SK-N-SH (cell line): ENCODE data around the gene RAP1B. TPM values are rescaled to one million over a fixed set of nuclear protein-coding genes. Genes with fewer than 3 reads are reported as not detected.

Experiments
- CTCF ChIA-PET: fragments of 300-600, 350-600 bp; formaldehyde crosslinking; extraction: SDS; loops from one replicate; lab custom pipeline; 2021; lab: Yijun Ruan, JAX
- POLR2A ChIA-PET: fragments of 350-600 bp; sonication (Branson Sonifier 250); formaldehyde crosslinking; extraction: SDS; loops from one replicate; lab custom pipeline; 2020; ENCODE audit warnings: antibody characterized with exemption, inconsistent platforms; lab: Yijun Ruan, JAX
- DNase-seq: peaks from one replicate; pipeline ENCODE4 v3.0.0; 2012
- H2AFZ ChIP-seq: fragments of 200-600 bp; sonication (generic); 2 replicates; pipeline ENCODE4 v1.8.1; 2016; ENCODE audit warnings: antibody characterized with exemption, mild to moderate bottlenecking, low read depth
- H3F3A ChIP-seq: fragments of 200-600 bp; sonication (generic); replicated peaks from 2 replicates; pipeline ENCODE3; 2016; ENCODE audit warnings: antibody characterized with exemption, mild to moderate bottlenecking; ENCODE audit not compliant: insufficient read depth
- H3K27ac ChIP-seq, 2 experiments: fragments of 200-500 bp in 1 of 2; fragments of 200-600 bp in 1 of 2; sonication (Bioruptor generic) in 1 of 2; sonication (generic), shearing (Covaris generic) in 1 of 2; 2 replicates each; pipeline versions ENCODE4 v1.5.1 to v1.6.1; 2014 to 2016; ENCODE audit warnings: low read depth in 2 of 2, inconsistent platforms in 1 of 2, low read length in 1 of 2, mild to moderate bottlenecking in 1 of 2, mixed read lengths in 1 of 2
- H3K27me3 ChIP-seq: fragments of 200-600 bp; sonication (generic), shearing (Covaris generic); 2 replicates; pipeline ENCODE4 v1.6.1; 2016; ENCODE audit warnings: mixed run types; ENCODE audit not compliant: insufficient read depth
- H3K36me3 ChIP-seq, 2 experiments: fragments of 200-500 bp in 1 of 2; fragments of 200-600 bp in 1 of 2; sonication (Bioruptor generic) in 1 of 2; sonication (generic) in 1 of 2; replicated peaks in 1 of 2; 2 replicates each; pipeline versions ENCODE3 to v1.5.1; 2014 to 2016; ENCODE audit warnings: low read length in 1 of 2, mild to moderate bottlenecking in 1 of 2; ENCODE audit not compliant: insufficient read depth in 2 of 2, control insufficient read depth in 1 of 2
- H3K4me1 ChIP-seq, 2 experiments: fragments of 200-500 bp in 1 of 2; fragments of 200-600 bp in 1 of 2; sonication (Bioruptor generic) in 1 of 2; sonication (generic), shearing (Covaris generic) in 1 of 2; 2 replicates each; pipeline versions ENCODE4 v1.5.1 to v1.6.1; 2014 to 2016; ENCODE audit warnings: low read depth in 1 of 2, low read length in 1 of 2, mixed run types in 1 of 2; ENCODE audit not compliant: insufficient read depth in 2 of 2, control insufficient read depth in 1 of 2
- H3K4me2 ChIP-seq: fragments of 200-600 bp; sonication (generic), shearing (Covaris generic); 2 replicates; pipeline ENCODE4 v1.6.1; 2017; ENCODE audit warnings: mixed run types
- H3K4me3 ChIP-seq, 2 experiments: fragments of 200-500 bp in 1 of 2; fragments of 200-600 bp in 1 of 2; sonication (Bioruptor generic) in 1 of 2; sonication (generic), shearing (Covaris generic) in 1 of 2; 2 replicates each; pipeline versions ENCODE4 v1.5.1 to v1.8.1; 2014 to 2016; ENCODE audit warnings: low read depth in 2 of 2, inconsistent platforms in 1 of 2, low read length in 1 of 2, mild to moderate bottlenecking in 1 of 2, mixed read lengths in 1 of 2, moderate library complexity in 1 of 2
- H3K79me2 ChIP-seq: fragments of 200-600 bp; sonication (generic); 2 replicates; pipeline ENCODE4 v1.8.1; 2017; ENCODE audit warnings: mild to moderate bottlenecking; ENCODE audit not compliant: insufficient read depth
- H3K9ac ChIP-seq: fragments of 200-600 bp; sonication (generic); 2 replicates; pipeline ENCODE4 v1.6.1; 2017; ENCODE audit warnings: mixed run types
- H3K9me2 ChIP-seq: fragments of 200-600 bp; sonication (generic); 2 replicates; pipeline ENCODE4 v1.6.1; 2017; ENCODE audit warnings: mixed run types
- H3K9me3 ChIP-seq: fragments of 200-600 bp; sonication (generic); 2 replicates; pipeline ENCODE4 v1.6.1; 2017; ENCODE audit warnings: mixed run types, mild to moderate bottlenecking, moderate library complexity
- H4K20me1 ChIP-seq: fragments of 200-600 bp; sonication (generic); 2 replicates; pipeline ENCODE4 v1.6.1; 2017; ENCODE audit warnings: mild to moderate bottlenecking, mixed run types; ENCODE audit not compliant: insufficient read depth
- ELF1 ChIP-seq: IDR thresholded peaks from 2 replicates; pipeline ENCODE4 v1.4.0; 2012
- FOSL2 ChIP-seq: IDR thresholded peaks from 2 replicates; pipeline ENCODE4 v1.4.0; 2012; ENCODE audit warnings: low read depth, mild to moderate bottlenecking, moderate library complexity, borderline replicate concordance
- FOXM1 ChIP-seq: IDR thresholded peaks from 2 replicates; pipeline ENCODE4 v1.4.0; 2012; ENCODE audit warnings: low read depth, mild to moderate bottlenecking
- GABPA ChIP-seq: IDR thresholded peaks from 2 replicates; pipeline ENCODE4 v1.4.0; 2012; ENCODE audit warnings: low read depth, mild to moderate bottlenecking
- GATA2 ChIP-seq: sonication (generic); formaldehyde crosslinking; IDR thresholded peaks from 2 replicates; pipeline ENCODE4 v1.5.0; 2020; ENCODE audit warnings: mild to moderate bottlenecking, missing genetic modification reagents
- JUND ChIP-seq: IDR thresholded peaks from 2 replicates; pipeline ENCODE4 v1.4.0; 2012
- MAX ChIP-seq: IDR thresholded peaks from 2 replicates; pipeline ENCODE4 v1.4.0; 2012; ENCODE audit warnings: low read depth
- MEF2A ChIP-seq: IDR thresholded peaks from 2 replicates; pipeline ENCODE4 v1.4.0; 2012; ENCODE audit warnings: low read depth, borderline replicate concordance
- MXI1 ChIP-seq: IDR thresholded peaks from 2 replicates; pipeline ENCODE4 v1.6.1; 2012; ENCODE audit warnings: mild to moderate bottlenecking, low read depth, low read length, improper control_type of control experiment
- POLR2AphosphoS5 ChIP-seq: IDR thresholded peaks from 2 replicates; pipeline ENCODE4 v1.6.1; 2012; ENCODE audit warnings: low read depth, low read length
- RAD21 ChIP-seq: IDR thresholded peaks from 2 replicates; pipeline ENCODE4 v1.6.1; 2012; ENCODE audit warnings: mild to moderate bottlenecking, low read length
- RCOR1 ChIP-seq: fragments of 150-350 bp; IDR thresholded peaks from 2 replicates; pipeline ENCODE4 v1.6.1; 2017; ENCODE audit warnings: antibody characterized with exemption, low read length
- REST ChIP-seq: IDR thresholded peaks from 2 replicates; pipeline ENCODE4 v1.6.1; 2012; ENCODE audit warnings: mild to moderate bottlenecking, low read depth, low read length, moderate library complexity
- RFX5 ChIP-seq: IDR thresholded peaks from 2 replicates; pipeline ENCODE4 v1.6.1; 2012; ENCODE audit warnings: mild to moderate bottlenecking, improper control_type of control experiment, low read length
- SIN3A ChIP-seq: IDR thresholded peaks from 2 replicates; pipeline ENCODE4 v1.6.1; 2012; ENCODE audit warnings: low read depth, mild to moderate bottlenecking, low read length, moderate library complexity, borderline replicate concordance
- SMC3 ChIP-seq: IDR thresholded peaks from 2 replicates; pipeline ENCODE4 v1.6.1; 2012; ENCODE audit warnings: low read depth, low read length, improper control_type of control experiment
- TAF1 ChIP-seq: IDR thresholded peaks from 2 replicates; pipeline ENCODE4 v1.6.1; 2012; ENCODE audit warnings: low read depth, mild to moderate bottlenecking, low read length, moderate library complexity, borderline replicate concordance
- TCF12 ChIP-seq: IDR thresholded peaks from 2 replicates; pipeline ENCODE4 v1.4.0; 2012
- TEAD4 ChIP-seq: IDR thresholded peaks from 2 replicates; pipeline ENCODE4 v1.4.0; 2012; ENCODE audit warnings: mild to moderate bottlenecking, borderline replicate concordance; ENCODE audit not compliant: insufficient read depth
- YY1 ChIP-seq: IDR thresholded peaks from 2 replicates; pipeline ENCODE4 v1.4.0; 2012; ENCODE audit warnings: low read depth, mild to moderate bottlenecking
- WGBS: methylation state at CpG from one replicate; pipeline ENCODE4 v1.1.6; 2017; ENCODE audit warnings: low lambda C conversion rate; 5-methylcytosine and 5-hydroxymethylcytosine counted together
- polyA plus RNA-seq, 3 experiments: library from polyadenylated mRNA; depleted of rRNA; stranded (reverse); fragments of >200 nt; gene quantifications; 2 replicates each; pipeline ENCODE4 v1.2.3, GENCODE V29; 2012
- TF ChIP-seq, protein P1 (sequence below): IDR thresholded peaks from 2 replicates; pipeline ENCODE4; 2012
- TF ChIP-seq, protein P2 (sequence below): fragments of 200-600 bp; sonication (generic); IDR thresholded peaks from 2 replicates; pipeline ENCODE4 v1.6.1; 2017; ENCODE audit warnings: antibody characterized with exemption, mild to moderate bottlenecking, moderate library complexity

Gene RAP1B
- polyA plus RNA-seq, 1 of the 3 experiments (the other 2 are of a cell fraction), result 128 TPM

GRCh38 chr12:68587448-68587873 lies 23.2 kb upstream of the RAP1B start:
- no peak for DNase-seq
- H3K4me3 ChIP-seq, result no peak overlapping the region
- no peak for TF ChIP-seq ELF1
- TF ChIP-seq GATA2 (CRISPR knock-in tag), result no peak
- no peak for TF ChIP-seq FOXM1
- TF ChIP-seq TCF12, result no peak
- no peak for TF ChIP-seq GABPA
- no peak for TF ChIP-seq FOSL2
- no peak for TF ChIP-seq JUND
- no peak for TF ChIP-seq YY1
- TF ChIP-seq SIN3A, result no peak
- TF ChIP-seq RCOR1, result no peak
- TF ChIP-seq SMC3, result no peak
- TF ChIP-seq MAX, result no peak
- no peak for TF ChIP-seq MEF2A
- TF ChIP-seq, protein P1, sequence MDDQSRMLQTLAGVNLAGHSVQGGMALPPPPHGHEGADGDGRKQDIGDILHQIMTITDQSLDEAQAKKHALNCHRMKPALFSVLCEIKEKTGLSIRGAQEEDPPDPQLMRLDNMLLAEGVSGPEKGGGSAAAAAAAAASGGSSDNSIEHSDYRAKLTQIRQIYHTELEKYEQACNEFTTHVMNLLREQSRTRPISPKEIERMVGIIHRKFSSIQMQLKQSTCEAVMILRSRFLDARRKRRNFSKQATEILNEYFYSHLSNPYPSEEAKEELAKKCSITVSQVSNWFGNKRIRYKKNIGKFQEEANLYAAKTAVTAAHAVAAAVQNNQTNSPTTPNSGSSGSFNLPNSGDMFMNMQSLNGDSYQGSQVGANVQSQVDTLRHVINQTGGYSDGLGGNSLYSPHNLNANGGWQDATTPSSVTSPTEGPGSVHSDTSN, result no peak
- H3K27me3 ChIP-seq, result no peaks in the 10 kb centered on the region
- H3K9me2 ChIP-seq, result no peaks in the 10 kb centered on the region
- no peaks in the 10 kb centered on the region; a peak in 1 of 4 replicates for H3K4me1 ChIP-seq
- no peaks in the 10 kb centered on the region for H3K36me3 ChIP-seq
- no peaks in the 10 kb centered on the region for H3K9me3 ChIP-seq
- WGBS, result 67% methylated on average over 3 of the region's 3 CpGs
- peaks cover 6% of the 10 kb centered on the region for H3F3A ChIP-seq
- H3K79me2 ChIP-seq, result no peaks in the 10 kb centered on the region
- no peak overlapping the region for H3K4me2 ChIP-seq
- no peak overlapping the region for H2AFZ ChIP-seq
- no peak overlapping the region for H3K27ac ChIP-seq
- POLR2A ChIA-PET, result no interaction called here
- no peaks in the 10 kb centered on the region for H4K20me1 ChIP-seq
- CTCF ChIA-PET, result no interaction called here
- no peak overlapping the region for H3K9ac ChIP-seq

- 41% methylated on average over 3 of the region's 3 CpGs for WGBS
- TF ChIP-seq, protein P1, result no peak
- TF ChIP-seq, protein P2, sequence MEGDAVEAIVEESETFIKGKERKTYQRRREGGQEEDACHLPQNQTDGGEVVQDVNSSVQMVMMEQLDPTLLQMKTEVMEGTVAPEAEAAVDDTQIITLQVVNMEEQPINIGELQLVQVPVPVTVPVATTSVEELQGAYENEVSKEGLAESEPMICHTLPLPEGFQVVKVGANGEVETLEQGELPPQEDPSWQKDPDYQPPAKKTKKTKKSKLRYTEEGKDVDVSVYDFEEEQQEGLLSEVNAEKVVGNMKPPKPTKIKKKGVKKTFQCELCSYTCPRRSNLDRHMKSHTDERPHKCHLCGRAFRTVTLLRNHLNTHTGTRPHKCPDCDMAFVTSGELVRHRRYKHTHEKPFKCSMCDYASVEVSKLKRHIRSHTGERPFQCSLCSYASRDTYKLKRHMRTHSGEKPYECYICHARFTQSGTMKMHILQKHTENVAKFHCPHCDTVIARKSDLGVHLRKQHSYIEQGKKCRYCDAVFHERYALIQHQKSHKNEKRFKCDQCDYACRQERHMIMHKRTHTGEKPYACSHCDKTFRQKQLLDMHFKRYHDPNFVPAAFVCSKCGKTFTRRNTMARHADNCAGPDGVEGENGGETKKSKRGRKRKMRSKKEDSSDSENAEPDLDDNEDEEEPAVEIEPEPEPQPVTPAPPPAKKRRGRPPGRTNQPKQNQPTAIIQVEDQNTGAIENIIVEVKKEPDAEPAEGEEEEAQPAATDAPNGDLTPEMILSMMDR, result no peak
- TF ChIP-seq RCOR1 (no peak), YY1 (no peak), MXI1 (no peak), REST (no peak), RFX5 (no peak), GABPA (no peak), TEAD4 (no peak), SIN3A (no peak), TAF1 (no peak), GATA2 (CRISPR knock-in tag) (no peak), MAX (no peak), ELF1 (no peak), POLR2AphosphoS5 (no peak), RAD21 (no peak)
These were observed 21.5 kb upstream of the RAP1B start for GRCh38 chr12:68589194-68589593.

More at GRCh38 chr12:68589194-68589593, 21.5 kb upstream of the RAP1B start:
- H3F3A ChIP-seq, result peaks cover 3% of the 10 kb centered on the region
- no peaks in the 10 kb centered on the region for H3K9me3 ChIP-seq
- no peak overlapping the region for H3K27ac ChIP-seq
- H3K9ac ChIP-seq, result no peak overlapping the region
- H3K4me1 ChIP-seq, result no peaks in the 10 kb centered on the region; a peak in 1 of 4 replicates
- no peaks in the 10 kb centered on the region for H3K79me2 ChIP-seq
- H3K27me3 ChIP-seq, result no peaks in the 10 kb centered on the region
- DNase-seq, result no peak
- no peak overlapping the region for H2AFZ ChIP-seq
- H3K9me2 ChIP-seq, result no peaks in the 10 kb centered on the region
- H3K4me3 ChIP-seq, result no peak overlapping the region
- H3K4me2 ChIP-seq, result no peak overlapping the region
- ChIA-PET CTCF (no interaction called here), POLR2A (no interaction called here)
- H3K36me3 ChIP-seq, result no peaks in the 10 kb centered on the region
- no peaks in the 10 kb centered on the region for H4K20me1 ChIP-seq
